Mucosa of descending colon (tissue), 3 donors: Measurements from ENCODE around the gene UIMC1. TPM values are rescaled to one million over a fixed set of nuclear protein-coding genes. Genes with fewer than 3 reads are reported as not detected.
"Not testable (repeated sequence)": the region's sequence is repeated elsewhere in the genome, so short reads cannot be mapped to it uniquely, and the experiment has no call there.

Experiments used
- ATAC-seq: fragments of 200-7000 bp; cut with Tn5 transposase; one replicate; pipeline ENCODE4 v1.9.1; 2020; ENCODE audit warnings: mild to moderate bottlenecking, moderate library complexity
- DNase-seq, 3 donors: peaks; one replicate each; pipeline ENCODE4 v3.0.0-alpha.2; 2020
- H3K36me3 ChIP-seq: fragments of 200-600 bp; one replicate; pipeline ENCODE4 v1.8.0; 2021; ENCODE audit warnings: low read depth, mild to moderate bottlenecking
- H3K4me1 ChIP-seq: fragments of 200-600 bp; one replicate; pipeline ENCODE4 v1.8.0; 2021; ENCODE audit warnings: low read depth, mild to moderate bottlenecking
- H3K4me3 ChIP-seq: fragments of 200-600 bp; one replicate; pipeline ENCODE4 v1.8.0; 2021; ENCODE audit warnings: mild to moderate bottlenecking
- H3K9me3 ChIP-seq: fragments of 200-600 bp; one replicate; pipeline ENCODE4 v1.8.0; 2021; ENCODE audit warnings: mild to moderate bottlenecking
- CTCF ChIP-seq: fragments of 200-600 bp; IDR thresholded peaks from one replicate; pipeline ENCODE4 v1.8.0; 2022; ENCODE audit warnings: antibody characterized with exemption, mild to moderate bottlenecking
- intact Hi-C, 2 donors: fragments of 100-400 bp; cut with DNase I in 1 of 2; cut with micrococcal nuclease in 1 of 2; formaldehyde crosslinking; loops; one replicate each; pipeline versions ENCODE4 v1.11.0 to v1.11.1; 2022; cut with DNase I, micrococcal nuclease
- total RNA-seq, 3 donors: library from RNA; stranded (reverse); fragmentation: NEBNext Ultra II Directional in 2 of 3; extraction: Animal tissue kit (Norgen Biotek cat#: 25700) in 2 of 3; gene quantifications; one replicate each; pipeline versions ENCODE4 v1.2.1 to v1.2.4, GENCODE V29; 2021 to 2023
- donor health status: DM: no; HTN: no; CAD: no; lungs with moderate emphysema.
- donor health status: DM: no; HTN: no; CAD: no.
- donor health status: DM: no; HTN: yes; CAD: no.

Gene UIMC1
- total RNA-seq, 3 donors from 2014 or later, result 30.7 to 57.8 (median 33.3) TPM

- no peak for ATAC-seq
Observed at GRCh38 chr5:176986280-176986679, 20.3 kb downstream of the UIMC1 start.

DNA sequence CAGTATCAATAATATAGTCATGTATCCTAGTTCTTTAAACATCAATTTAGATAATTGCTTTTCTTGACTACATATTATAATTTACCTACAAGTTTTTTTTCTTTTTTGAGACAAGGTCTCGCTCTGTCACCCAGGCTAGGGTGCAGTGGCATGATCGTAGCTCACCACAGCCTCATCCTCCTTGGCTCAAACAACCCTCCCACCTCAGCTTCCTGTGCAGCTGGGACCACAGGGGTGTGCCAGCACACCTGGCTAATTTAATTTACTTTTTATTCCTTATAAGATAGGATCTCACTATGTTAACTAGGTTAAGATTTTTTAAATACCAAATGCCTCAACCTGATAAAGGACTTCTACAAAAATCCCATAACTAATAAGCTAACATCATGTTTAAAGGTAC lies 21.1 kb downstream of the UIMC1 start:
- DNase-seq, result no peak
- H3K4me3 ChIP-seq, result no peak overlapping the region
- no peaks in the 10 kb centered on the region for H3K4me1 ChIP-seq
- no peaks in the 10 kb centered on the region for H3K9me3 ChIP-seq
- intact Hi-C loops, result no loop called here
- no peaks in the 10 kb centered on the region for H3K36me3 ChIP-seq
- no peak for TF ChIP-seq CTCF
- peak; percentile 66 for ATAC-seq

More at GRCh38 chr5:176986280-176986679, 20.3 kb downstream of the UIMC1 start:
- Histone ChIP-seq H3K9me3 (no peaks in the 10 kb centered on the region), H3K36me3 (no peaks in the 10 kb centered on the region), H3K4me1 (no peaks in the 10 kb centered on the region), H3K4me3 (no peak overlapping the region)
- TF ChIP-seq CTCF, result no peak
- intact Hi-C loops, result no loop called here
- no peak for DNase-seq

DNA sequence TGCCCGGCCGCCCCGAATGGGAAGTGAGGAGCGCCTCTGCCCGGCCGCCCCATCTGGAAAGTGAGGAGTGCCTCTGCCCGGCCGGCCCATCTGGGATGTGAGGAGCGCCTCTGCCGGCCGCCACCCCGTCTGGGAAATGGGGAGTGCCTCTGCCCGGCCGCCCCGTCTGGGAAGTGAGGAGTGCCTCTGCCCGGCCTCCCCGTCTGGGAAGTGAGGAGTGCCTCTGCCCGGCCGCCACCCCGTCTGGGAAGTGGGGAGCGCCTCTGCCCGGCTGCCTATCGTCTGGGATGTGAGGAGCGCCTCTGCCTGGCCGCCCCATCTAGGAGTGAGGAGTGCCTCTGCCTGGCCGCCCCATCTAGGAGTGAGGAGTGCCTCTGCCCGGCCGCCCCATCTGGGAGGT lies 22.4 kb downstream of the UIMC1 start:
- DNase-seq, H3K36me3 ChIP-seq, ATAC-seq, intact Hi-C loops, H3K4me3 ChIP-seq, H3K4me1 ChIP-seq, H3K9me3 ChIP-seq: not testable (repeated sequence)

DNA sequence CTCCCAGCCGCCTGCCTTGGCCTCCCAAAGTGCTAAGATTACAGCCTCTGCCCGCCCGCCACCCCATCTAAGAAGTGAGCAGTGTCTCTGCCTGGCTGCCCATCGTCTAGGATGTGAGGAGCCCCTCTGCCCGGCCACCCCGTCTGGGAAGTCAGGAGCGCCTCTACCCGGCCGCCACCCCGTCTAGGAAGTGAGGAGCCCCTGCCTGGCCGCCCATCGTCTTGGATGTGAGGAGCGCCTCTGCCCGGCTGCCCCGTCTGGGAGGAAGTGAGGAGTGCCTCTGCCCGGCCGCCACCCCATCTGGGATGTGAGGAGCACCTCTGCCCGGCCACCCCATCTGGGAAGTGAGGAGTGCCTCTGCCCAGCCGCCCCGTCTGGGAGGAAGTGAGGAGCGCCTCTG lies 23.0 kb downstream of the UIMC1 start:
- intact Hi-C loops, DNase-seq, H3K4me3 ChIP-seq, H3K4me1 ChIP-seq, H3K36me3 ChIP-seq, ATAC-seq, H3K9me3 ChIP-seq: not testable (repeated sequence)

GRCh38 chr5:176983112-176983511 lies 23.5 kb downstream of the UIMC1 start:
- H3K4me3 ChIP-seq, ATAC-seq, intact Hi-C loops, H3K4me1 ChIP-seq, DNase-seq, H3K9me3 ChIP-seq, H3K36me3 ChIP-seq: not testable (repeated sequence)

GRCh38 chr5:176980818-176981217 lies 25.8 kb downstream of the UIMC1 start:
- H3K4me3 ChIP-seq, result no peak overlapping the region
- H3K36me3 ChIP-seq, result no peaks in the 10 kb centered on the region
- TF ChIP-seq CTCF, result no peak
- H3K4me1 ChIP-seq, result no peaks in the 10 kb centered on the region
- ATAC-seq (no peak), DNase-seq (no peak)
- no peaks in the 10 kb centered on the region for H3K9me3 ChIP-seq
- intact Hi-C loops, result no loop called here

- no peaks in the 10 kb centered on the region for H3K9me3 ChIP-seq
- no peaks in the 10 kb centered on the region for H3K4me1 ChIP-seq
- H3K4me3 ChIP-seq, result no peak overlapping the region
- ATAC-seq (no peak), DNase-seq (no peak)
- TF ChIP-seq CTCF, result no peak
- intact Hi-C loops, result no loop called here
- no peaks in the 10 kb centered on the region for H3K36me3 ChIP-seq
Observed at GRCh38 chr5:176979669-176980068, 26.9 kb downstream of the UIMC1 start.
